H9 (cell line): ENCODE data around the gene PSMD8. TPM values are rescaled to one million over a fixed set of nuclear protein-coding genes. Genes with fewer than 3 reads are reported as not detected.

ENCODE experiments used
- DNase-seq: peaks from one replicate; pipeline ENCODE4 v3.0.0-alpha.2; 2017
- H2AFZ ChIP-seq: one replicate; pipeline ENCODE4 v1.6.1; 2013; ENCODE audit warnings: mild to moderate bottlenecking, low read length, control low read depth, moderate library complexity
- H2AK5ac ChIP-seq: 2 replicates; pipeline ENCODE4 v1.6.1; 2013; ENCODE audit warnings: low read length, control low read depth, mixed read lengths; ENCODE audit not compliant: insufficient read length
- H2BK120ac ChIP-seq: one replicate; pipeline ENCODE4 v1.6.1; 2013; ENCODE audit warnings: low read depth, mild to moderate bottlenecking, low read length, control low read depth, inconsistent platforms; ENCODE audit not compliant: poor library complexity, severe bottlenecking
- H2BK12ac ChIP-seq: 2 replicates; pipeline ENCODE4 v1.6.1; 2013; ENCODE audit warnings: low read length, control low read depth, mixed read lengths, low read depth; ENCODE audit not compliant: insufficient read length
- H2BK15ac ChIP-seq: 2 replicates; pipeline ENCODE4 v1.6.1; 2013; ENCODE audit warnings: low read depth, low read length, control low read depth
- H2BK20ac ChIP-seq: one replicate; pipeline ENCODE4 v1.6.1; 2013; ENCODE audit warnings: low read depth, mild to moderate bottlenecking, low read length, control low read depth, inconsistent platforms; ENCODE audit not compliant: poor library complexity, severe bottlenecking
- H2BK5ac ChIP-seq: 2 replicates; pipeline ENCODE4 v1.6.1; 2013; ENCODE audit warnings: low read length, control low read depth, mixed read lengths; ENCODE audit not compliant: insufficient read length
- H3K14ac ChIP-seq: 2 replicates; pipeline ENCODE4 v1.6.1; 2013; ENCODE audit warnings: low read length, control low read depth; ENCODE audit not compliant: insufficient read depth
- H3K18ac ChIP-seq: 2 replicates; pipeline ENCODE4 v1.6.1; 2013; ENCODE audit warnings: low read depth, mild to moderate bottlenecking, mixed read lengths, low read length, control low read depth; ENCODE audit not compliant: insufficient read length
- H3K23ac ChIP-seq: 2 replicates; pipeline ENCODE4 v1.6.1; 2013; ENCODE audit warnings: low read length, control low read depth, mixed read lengths, low read depth; ENCODE audit not compliant: insufficient read length
- H3K23me2 ChIP-seq: 2 replicates; pipeline ENCODE4 v1.6.1; 2013; ENCODE audit warnings: low read depth, mild to moderate bottlenecking, mixed read lengths, low read length, control low read depth; ENCODE audit not compliant: insufficient read length, poor library complexity, severe bottlenecking
- H3K27ac ChIP-seq: 2 replicates; pipeline ENCODE4 v1.5.1; 2013; ENCODE audit warnings: low read length, control low read depth, mixed read lengths, low read depth; ENCODE audit not compliant: insufficient read length
- H3K27me3 ChIP-seq: 2 replicates; pipeline ENCODE4 v1.6.1; 2013; ENCODE audit warnings: low read length, control low read depth, inconsistent platforms; ENCODE audit not compliant: insufficient read depth
- H3K4ac ChIP-seq: 2 replicates; pipeline ENCODE4 v1.6.1; 2013; ENCODE audit warnings: low read depth, mild to moderate bottlenecking, control low read depth, inconsistent platforms, low read length, moderate library complexity
- H3K4me1 ChIP-seq: 2 replicates; pipeline ENCODE4 v1.6.1; 2013; ENCODE audit warnings: low read length, control low read depth, inconsistent platforms; ENCODE audit not compliant: insufficient read depth
- H3K4me2 ChIP-seq: 2 replicates; pipeline ENCODE4 v1.6.1; 2013; ENCODE audit warnings: low read length, control low read depth, mixed read lengths; ENCODE audit not compliant: insufficient read length, insufficient read depth
- H3K56ac ChIP-seq: 2 replicates; pipeline ENCODE4 v1.6.1; 2013; ENCODE audit warnings: low read depth, mild to moderate bottlenecking, mixed read lengths, low read length, control low read depth; ENCODE audit not compliant: insufficient read length
- H3K79me1 ChIP-seq: 2 replicates; pipeline ENCODE4 v1.6.1; 2013; ENCODE audit warnings: low read depth, mild to moderate bottlenecking, moderate library complexity, low read length, control low read depth, inconsistent platforms; ENCODE audit not compliant: insufficient read depth, poor library complexity, severe bottlenecking
- H3K79me2 ChIP-seq: 2 replicates; pipeline ENCODE4 v1.6.1; 2013; ENCODE audit warnings: low read length, control low read depth, inconsistent platforms; ENCODE audit not compliant: insufficient read depth
- H3K9ac ChIP-seq: 2 replicates; pipeline ENCODE4 v1.6.1; 2013; ENCODE audit warnings: low read length, control low read depth, mixed read lengths; ENCODE audit not compliant: insufficient read length; ENCODE audit errors: extremely low read depth
- H3K9me3 ChIP-seq: one replicate; pipeline ENCODE4 v1.6.1; 2013; ENCODE audit warnings: low read depth, low read length, inconsistent platforms; ENCODE audit not compliant: control insufficient read depth
- H3T11ph ChIP-seq: one replicate; pipeline ENCODE4 v1.6.1; 2013; ENCODE audit warnings: mild to moderate bottlenecking, low read length, control low read depth, inconsistent platforms
- H4K20me1 ChIP-seq: one replicate; pipeline ENCODE4 v1.6.1; 2013; ENCODE audit not compliant: control insufficient read depth, insufficient read length, insufficient read depth
- H4K5ac ChIP-seq: 2 replicates; pipeline ENCODE4 v1.6.1; 2013; ENCODE audit warnings: low read depth, mild to moderate bottlenecking, mixed read lengths, low read length, control low read depth; ENCODE audit not compliant: insufficient read length
- H4K8ac ChIP-seq: replicated peaks from 2 replicates; pipeline ENCODE4 v1.6.1; 2013; ENCODE audit warnings: low read length, control low read depth, mixed read lengths, low read depth; ENCODE audit not compliant: insufficient read length
- H4K91ac ChIP-seq: 2 replicates; pipeline ENCODE4 v1.6.1; 2013; ENCODE audit warnings: low read depth, mild to moderate bottlenecking, moderate library complexity, mixed read lengths, low read length, control low read depth; ENCODE audit not compliant: insufficient read length
- H3K27ac Mint-ChIP-seq, 3 experiments: 2 replicates in 2 of 3; 3 replicates in 1 of 3; pipeline ENCODE4 v1.8.0; 2020 to 2021; ENCODE audit warnings: mixed read lengths in 3 of 3, mild to moderate bottlenecking in 1 of 3, moderate library complexity in 1 of 3
- H3K27me3 Mint-ChIP-seq: 2 replicates; pipeline ENCODE4 v1.8.0; 2021; ENCODE audit warnings: low read depth, mild to moderate bottlenecking, moderate library complexity, mixed read lengths
- H3K36me3 Mint-ChIP-seq, 3 experiments: 2 replicates in 2 of 3; 3 replicates in 1 of 3; pipeline ENCODE4 v1.8.0; 2020 to 2021; ENCODE audit warnings: low read depth in 3 of 3, mixed read lengths in 3 of 3; ENCODE audit not compliant: insufficient read depth in 1 of 3
- H3K4me1 Mint-ChIP-seq, 2 experiments: 2 replicates each; pipeline ENCODE4 v1.8.0; 2020; ENCODE audit warnings: mixed read lengths in 2 of 2
- H3K4me3 Mint-ChIP-seq, 2 experiments: 2 replicates in 1 of 2; 3 replicates in 1 of 2; pipeline ENCODE4 v1.8.0; 2020 to 2021; ENCODE audit warnings: mild to moderate bottlenecking in 2 of 2, mixed read lengths in 2 of 2, moderate library complexity in 1 of 2
- H3K9me3 Mint-ChIP-seq, 2 experiments: 2 replicates in 1 of 2; 3 replicates in 1 of 2; pipeline ENCODE4 v1.8.0; 2020; ENCODE audit warnings: mild to moderate bottlenecking in 2 of 2, mixed read lengths in 2 of 2, moderate library complexity in 1 of 2
- WGBS: extraction: QIAGEN DNeasy Blood & Tissue Kit; methylation state at CpG from one replicate; pipeline ENCODE4 v1.1.7; 2013; ENCODE audit warnings: missing lambda C conversion rate, low lambda C conversion rate, mixed read lengths; ENCODE audit not compliant: insufficient read length; ENCODE audit errors: extremely low coverage; 5-methylcytosine and 5-hydroxymethylcytosine counted together
- total RNA-seq: library from RNA; stranded (reverse); gene quantifications from 2 replicates; pipeline ENCODE4 v1.2.1, GENCODE V29; 2021
- TF ChIP-seq, protein P1 (sequence below): fragments of 200-600 bp; sonication (generic); conservative IDR thresholded peaks from 3 replicates; pipeline ENCODE4 v1.8.0; 2021; ENCODE audit warnings: antibody characterized with exemption, mild to moderate bottlenecking

PSMD8 gene
- total RNA-seq, 1 experiment from 2014 or later, result 189 TPM

DNA sequence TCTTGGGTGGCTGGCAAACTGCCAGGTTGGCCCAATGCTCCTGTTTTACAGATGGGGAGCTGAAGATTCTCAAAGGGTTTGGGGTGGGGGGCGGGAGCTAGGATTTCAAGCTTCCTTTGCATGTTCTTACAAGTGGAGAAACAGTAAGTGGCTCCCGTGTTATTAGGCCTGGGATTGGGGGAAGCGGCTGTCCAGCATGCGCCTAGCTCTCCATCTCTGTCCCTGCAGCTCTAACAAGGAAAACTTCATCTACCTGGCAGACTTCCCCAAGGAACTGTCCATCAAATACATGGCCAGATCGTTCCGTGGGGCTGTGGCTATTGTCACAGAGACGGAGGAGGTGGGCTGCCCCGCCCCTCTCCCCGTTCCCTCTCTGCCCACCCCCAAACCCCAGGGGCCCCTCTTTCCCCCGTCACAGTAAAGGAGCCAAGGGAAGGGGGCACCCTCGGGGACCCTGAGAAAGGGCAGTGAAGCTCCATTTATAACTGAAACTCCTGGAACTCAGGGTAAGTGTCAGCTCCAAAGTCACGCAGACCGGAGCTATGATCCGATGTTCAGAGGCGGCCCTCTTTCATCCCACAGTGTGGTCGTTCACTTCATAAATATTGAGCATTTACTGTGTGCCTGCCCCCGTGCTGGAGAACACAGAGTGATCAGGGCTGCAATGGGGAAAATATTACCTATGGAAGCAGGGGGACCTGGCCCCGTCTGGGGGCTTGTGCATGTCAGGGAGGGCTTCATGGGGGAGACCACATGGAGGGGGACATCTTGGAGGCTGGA is 14.9 kb upstream of the PSMD8 start:
- H2BK120ac ChIP-seq, result no peak overlapping the region
- no peak overlapping the region for H2BK12ac ChIP-seq
- no peak overlapping the region for H4K8ac ChIP-seq
- no peak overlapping the region for H3K23ac ChIP-seq
- H3K4ac ChIP-seq, result no peak overlapping the region
- H3K56ac ChIP-seq, result no peak overlapping the region
- no peak overlapping the region for H2AFZ ChIP-seq
- H2BK20ac ChIP-seq, result no peak overlapping the region
- no peaks in the 10 kb centered on the region for H3K9me3 Mint-ChIP-seq
- no peaks in the 10 kb centered on the region for H3K4me1 ChIP-seq
- H3K23me2 ChIP-seq, result peaks cover 6% of the 10 kb centered on the region
- no peak for DNase-seq
- no peak overlapping the region for H3K4me2 ChIP-seq
- no peak overlapping the region for H3K27ac ChIP-seq
- H3K79me2 ChIP-seq, result no peaks in the 10 kb centered on the region
- H3K9ac ChIP-seq, result no peak overlapping the region
- H4K91ac ChIP-seq, result no peak overlapping the region
- no peak overlapping the region for H3K4me3 Mint-ChIP-seq
- H3K27me3 ChIP-seq, result peaks cover 14% of the 10 kb centered on the region; the same call in 1 of the 2 replicates
- H2BK5ac ChIP-seq, result no peak overlapping the region
- no peaks in the 10 kb centered on the region; a peak in 2 of 7 replicates for H3K36me3 Mint-ChIP-seq
- no peaks in the 10 kb centered on the region for H4K20me1 ChIP-seq
- TF ChIP-seq, protein P1, sequence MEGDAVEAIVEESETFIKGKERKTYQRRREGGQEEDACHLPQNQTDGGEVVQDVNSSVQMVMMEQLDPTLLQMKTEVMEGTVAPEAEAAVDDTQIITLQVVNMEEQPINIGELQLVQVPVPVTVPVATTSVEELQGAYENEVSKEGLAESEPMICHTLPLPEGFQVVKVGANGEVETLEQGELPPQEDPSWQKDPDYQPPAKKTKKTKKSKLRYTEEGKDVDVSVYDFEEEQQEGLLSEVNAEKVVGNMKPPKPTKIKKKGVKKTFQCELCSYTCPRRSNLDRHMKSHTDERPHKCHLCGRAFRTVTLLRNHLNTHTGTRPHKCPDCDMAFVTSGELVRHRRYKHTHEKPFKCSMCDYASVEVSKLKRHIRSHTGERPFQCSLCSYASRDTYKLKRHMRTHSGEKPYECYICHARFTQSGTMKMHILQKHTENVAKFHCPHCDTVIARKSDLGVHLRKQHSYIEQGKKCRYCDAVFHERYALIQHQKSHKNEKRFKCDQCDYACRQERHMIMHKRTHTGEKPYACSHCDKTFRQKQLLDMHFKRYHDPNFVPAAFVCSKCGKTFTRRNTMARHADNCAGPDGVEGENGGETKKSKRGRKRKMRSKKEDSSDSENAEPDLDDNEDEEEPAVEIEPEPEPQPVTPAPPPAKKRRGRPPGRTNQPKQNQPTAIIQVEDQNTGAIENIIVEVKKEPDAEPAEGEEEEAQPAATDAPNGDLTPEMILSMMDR, result no peak
- H3K79me1 ChIP-seq, result no peaks in the 10 kb centered on the region
- H4K5ac ChIP-seq, result no peak overlapping the region
- no peak overlapping the region for H3K14ac ChIP-seq
- no peak overlapping the region for H3K18ac ChIP-seq
- H3K27ac Mint-ChIP-seq, result no peak overlapping the region
- H2BK15ac ChIP-seq, result no peak overlapping the region
- H2AK5ac ChIP-seq, result no peak overlapping the region
- H3K4me1 Mint-ChIP-seq, result peaks cover 10 to 17% of the 10 kb centered on the region in 2 experiments
- H3T11ph ChIP-seq, result no peak overlapping the region
- WGBS, result no CpG with 5 or more reads among the region's 18 CpGs
- peaks cover 69% of the 10 kb centered on the region for H3K27me3 Mint-ChIP-seq
- no peaks in the 10 kb centered on the region for H3K9me3 ChIP-seq
